G401 (cell line): ENCODE measurements around the gene IFNK. TPM values are rescaled to one million over a fixed set of nuclear protein-coding genes. Genes with fewer than 3 reads are reported as not detected.

Experiments
- DNase-seq: peaks from one replicate; pipeline ENCODE4 v3.0.0-alpha.2; 2015; ENCODE audit warnings: low spot score
- in situ Hi-C: cut with HindIII; loops from 2 replicates; pipeline ENCODE4 v1.10.0; 2016; ENCODE audit warnings: low sequenced_read_pairs, mixed read lengths
- total RNA-seq: library from RNA; depleted of rRNA; stranded (reverse); fragments of >200 nt; shearing (Covaris generic); gene quantifications from 2 replicates; pipeline ENCODE4 v1.2.3, GENCODE V29; 2014

Gene IFNK
- total RNA-seq, 1 experiment from 2014 or later, result not detected

GRCh38 chr9:27506981-27507380 lies 17.1 kb upstream of the IFNK start:
- in situ Hi-C loops, result no loop called here
- no peak for DNase-seq

GRCh38 chr9:27510780-27511179 lies 13.3 kb upstream of the IFNK start:
- in situ Hi-C loops, result no loop called here
- DNase-seq, result no peak

DNA sequence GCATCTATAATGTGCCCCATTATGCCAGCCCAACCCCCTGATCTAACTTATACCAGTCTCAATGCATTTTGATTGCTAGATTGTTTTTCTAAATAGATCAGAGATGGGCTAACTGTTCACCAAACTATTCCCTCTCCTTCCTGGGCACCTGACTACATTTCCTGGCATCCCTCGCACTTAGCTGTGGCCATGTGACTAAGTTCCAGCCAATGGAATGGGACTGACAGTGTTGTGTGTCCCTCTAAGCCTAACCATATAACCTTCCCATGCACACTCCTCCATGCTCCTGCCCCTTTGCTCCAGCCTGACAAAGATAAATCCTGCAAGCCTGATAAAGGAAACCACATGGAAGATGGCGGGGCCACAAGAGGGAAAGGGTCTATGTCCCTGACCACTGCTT lies 12.3 kb upstream of the IFNK start:
- no peak for DNase-seq
- in situ Hi-C loops, result no loop called here

DNA sequence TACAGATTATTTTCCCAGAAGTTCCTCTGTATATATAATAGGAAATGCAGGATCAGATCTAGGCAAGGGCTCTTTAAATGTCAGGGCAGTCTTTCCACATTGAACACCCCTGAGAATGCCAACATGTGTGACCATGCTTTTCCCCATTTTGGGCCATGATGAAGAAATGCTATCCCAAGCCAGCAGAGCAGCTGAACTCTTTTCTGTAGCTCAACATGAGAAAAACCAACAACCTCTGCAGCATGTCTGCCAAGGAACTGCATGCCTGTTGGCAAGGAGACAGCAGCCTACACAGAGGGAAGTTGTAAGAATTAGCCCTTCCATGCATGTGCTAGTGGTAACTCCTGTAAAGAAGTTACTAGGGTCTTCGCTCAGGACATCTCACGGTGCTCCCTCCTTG lies 9.5 kb upstream of the IFNK start:
- in situ Hi-C loops, result no loop called here

GRCh38 chr9:27518006-27518405 lies 6.1 kb upstream of the IFNK start:
- in situ Hi-C loops, result no loop called here
- DNase-seq, result no peak

More for the DNA sequence above, 9.5 kb upstream of the IFNK start:
- DNase-seq, result no peak

GRCh38 chr9:27518809-27519208 lies 5.3 kb upstream of the IFNK start:
- in situ Hi-C loops, result no loop called here

GRCh38 chr9:27519466-27520465 lies 4.3 kb upstream of the IFNK start:
- in situ Hi-C loops, result no loop called here
- no peak for DNase-seq

More at GRCh38 chr9:27518809-27519208, 5.3 kb upstream of the IFNK start:
- no peak for DNase-seq

GRCh38 chr9:27520986-27521385 lies 3.1 kb upstream of the IFNK start:
- DNase-seq, result no peak
- in situ Hi-C loops, result no loop called here

- no peak for DNase-seq
- in situ Hi-C loops, result no loop called here
These were observed 949 bp upstream of the IFNK start for GRCh38 chr9:27523141-27523540.

DNA sequence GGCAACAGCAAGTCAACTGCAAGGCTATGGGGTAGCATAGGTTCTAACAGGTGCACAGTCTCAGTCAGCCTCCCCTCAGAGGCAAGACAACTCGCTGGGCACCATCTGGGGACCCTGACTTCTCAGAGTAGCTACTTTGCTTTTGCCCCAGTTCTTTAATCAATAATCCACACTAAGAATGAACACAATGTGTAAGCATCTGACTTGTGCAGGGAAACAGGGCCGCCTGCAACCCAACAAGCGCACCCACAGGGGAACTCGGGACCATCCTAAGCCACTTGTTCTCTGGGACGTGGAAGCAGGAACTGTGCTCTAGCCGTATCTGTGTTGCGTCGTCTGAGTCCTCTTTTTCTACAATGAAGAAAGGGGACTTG lies 3.6 kb downstream of the IFNK start:
- DNase-seq, result peak; percentile 27
- in situ Hi-C loops, result loop anchor here (25.0 kb wide), 1 partner anchor 190 kb away; no protein-coding TSS in a partner anchor

DNA sequence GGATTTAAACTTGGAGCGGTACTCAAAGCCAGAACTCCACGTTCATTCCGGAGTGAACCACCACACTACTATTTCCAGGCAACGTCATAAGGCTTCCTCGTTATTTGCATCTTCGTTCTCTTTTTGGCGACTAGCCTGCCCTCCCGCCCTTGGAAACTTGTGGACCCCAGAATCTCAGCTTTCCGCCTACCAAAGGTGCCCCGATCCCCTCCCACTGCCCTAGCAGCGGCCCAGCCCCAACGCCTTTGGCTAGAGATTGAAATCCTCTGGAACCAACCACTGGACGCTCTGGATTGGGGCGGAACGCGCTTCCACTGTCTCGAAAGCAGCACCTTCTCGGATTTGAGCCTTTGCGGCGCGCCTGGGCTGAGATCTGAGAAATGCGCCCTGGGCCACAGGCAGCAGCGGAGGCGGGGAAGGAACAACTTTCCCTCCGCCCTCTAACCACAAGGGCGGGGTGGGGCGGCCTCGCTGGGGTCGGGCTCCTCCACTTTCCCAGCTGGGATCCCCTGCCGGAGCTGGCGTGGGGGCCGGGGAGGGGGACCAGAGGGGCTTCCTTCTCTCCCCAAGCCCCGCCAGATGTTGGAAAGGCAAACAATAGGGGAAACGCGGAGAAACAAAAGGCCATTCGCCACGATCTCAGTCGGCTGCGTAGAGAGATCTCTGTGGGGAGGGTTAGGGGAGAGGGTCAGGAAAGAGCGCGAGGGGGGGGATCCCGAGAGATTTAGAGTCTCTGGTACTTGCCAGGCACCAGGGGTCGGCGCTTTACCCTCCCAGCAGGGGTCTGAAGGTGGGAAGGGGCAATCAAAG lies 4.2 kb downstream of the IFNK start:
- peak; percentile 53 for DNase-seq
- in situ Hi-C loops, result loop anchor here (25.0 kb wide), 1 partner anchor 191 kb away; no protein-coding TSS in a partner anchor

- in situ Hi-C loops, result loop anchor here (25.0 kb wide), 1 partner anchor 192 kb away; no protein-coding TSS in a partner anchor
- no peak for DNase-seq
These were observed 4.8 kb downstream of the IFNK start for GRCh38 chr9:27528886-27529315.

- DNase-seq, result peak; percentile 72
- in situ Hi-C loops, result loop anchor here (25.0 kb wide), 1 partner anchor 192 kb away; no protein-coding TSS in a partner anchor
These were observed 5.5 kb downstream of the IFNK start, which contains the start of gene MOB3B for GRCh38 chr9:27529316-27530278. Gene MOB3B, minus strand, starts transcription at chr9:27529814. Its CDS starts 74,264 bp downstream, at chr9:27455550.

DNA sequence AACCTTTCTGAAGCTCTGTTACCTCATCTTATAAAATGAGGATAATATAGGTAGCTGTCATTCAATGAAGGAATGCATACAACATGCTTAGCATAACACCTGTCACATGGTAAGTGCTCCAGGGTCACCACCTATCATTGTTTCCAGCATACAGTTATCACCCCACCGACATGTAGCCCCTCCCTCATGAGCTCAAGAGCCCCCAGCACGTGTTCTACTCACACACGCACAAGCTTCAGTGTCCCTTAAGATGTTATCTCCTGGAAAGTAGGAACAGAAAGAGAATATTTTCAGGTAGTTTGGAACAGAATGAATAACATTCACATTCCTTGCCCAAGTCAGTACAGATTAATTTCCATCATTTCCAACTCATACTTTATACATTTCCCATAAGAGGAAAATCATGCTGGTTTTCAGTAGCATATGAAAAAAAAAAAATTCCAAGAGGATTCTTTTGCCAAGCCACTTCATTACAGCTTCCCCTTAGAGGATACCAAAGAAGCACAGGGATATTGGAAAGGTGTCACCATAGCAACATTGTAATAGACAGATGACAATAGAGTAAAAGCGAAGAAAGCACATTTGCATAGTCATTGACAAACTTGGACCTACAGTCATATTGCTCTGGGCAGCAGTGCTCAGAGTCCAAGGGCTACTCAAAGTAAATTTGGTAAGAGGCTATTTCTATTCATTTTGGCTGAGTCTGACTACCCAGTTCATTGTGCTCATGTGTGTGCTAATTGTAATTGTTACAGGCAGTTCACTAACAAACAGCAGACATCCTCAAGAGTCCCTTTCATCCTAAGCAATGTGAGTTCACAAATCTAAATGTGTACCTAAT lies 7.0 kb downstream of the IFNK start:
- no peak for DNase-seq
- in situ Hi-C loops, result loop anchor here (25.0 kb wide), 1 partner anchor 194 kb away; no protein-coding TSS in a partner anchor

DNA sequence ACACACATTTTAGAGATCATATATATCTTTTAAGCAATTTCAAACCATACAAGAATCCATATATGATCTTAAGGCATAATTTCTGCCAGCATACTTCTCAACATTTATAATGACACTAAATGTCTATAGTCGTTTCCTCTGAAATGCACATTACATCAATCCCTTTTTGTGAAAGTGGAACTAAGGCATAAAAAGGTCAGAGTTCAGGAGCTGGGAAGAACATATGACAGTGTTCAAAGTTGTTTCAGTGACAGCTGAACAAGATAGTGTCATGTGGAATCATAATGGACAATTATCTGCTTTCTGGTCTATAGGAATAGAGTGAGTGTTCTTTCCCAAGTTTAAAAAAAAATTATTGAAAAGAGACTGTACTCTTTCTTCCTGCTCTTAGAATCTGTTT lies 8.0 kb downstream of the IFNK start:
- in situ Hi-C loops, result loop anchor here (25.0 kb wide), 1 partner anchor 195 kb away; no protein-coding TSS in a partner anchor
- no peak for DNase-seq

DNA sequence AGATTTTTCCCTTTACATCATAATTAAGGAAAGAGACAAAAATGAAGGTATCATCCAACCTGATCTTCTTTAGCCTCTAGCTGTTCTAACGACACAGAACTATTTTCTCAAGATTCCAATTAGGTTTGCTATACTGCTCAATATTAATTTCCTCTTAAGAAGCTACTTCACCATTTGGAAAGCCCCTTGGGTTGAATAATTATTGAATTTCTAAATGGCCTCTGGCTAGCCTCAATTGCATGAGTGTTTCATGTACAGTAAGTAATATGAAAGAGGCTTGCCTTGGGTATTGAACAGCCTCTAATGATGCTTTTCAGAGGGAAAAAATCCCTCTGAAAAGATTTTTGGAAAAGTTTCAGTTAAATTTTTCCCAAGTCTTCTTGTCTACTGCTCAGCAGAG lies 9.2 kb downstream of the IFNK start:
- in situ Hi-C loops, result loop anchor here (25.0 kb wide), 1 partner anchor 196 kb away; no protein-coding TSS in a partner anchor
- DNase-seq, result no peak

DNA sequence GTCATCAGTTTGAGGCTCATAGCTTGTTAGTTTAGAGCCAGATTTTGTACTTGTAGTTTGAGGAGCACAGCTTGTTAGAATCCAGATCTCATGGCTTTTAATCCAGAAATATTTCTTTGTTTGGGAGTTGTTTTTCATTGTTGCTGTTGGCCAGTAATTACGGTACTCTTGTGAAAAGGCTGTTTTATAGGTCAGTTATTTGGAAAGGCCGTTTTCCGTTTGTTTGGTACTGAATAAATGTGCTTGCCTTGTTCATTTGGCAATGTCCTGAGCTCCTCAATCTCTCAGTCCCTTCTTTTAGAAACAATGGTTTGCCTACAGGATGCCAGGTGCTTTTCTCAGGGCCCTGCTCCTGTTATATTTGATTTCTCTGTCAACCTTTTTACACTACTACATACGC lies 10.0 kb downstream of the IFNK start:
- in situ Hi-C loops, result loop anchor here (25.0 kb wide), 1 partner anchor 197 kb away; no protein-coding TSS in a partner anchor
- DNase-seq, result no peak
